Astrocyte of the spinal cord (primary cell): Measurements from ENCODE around the gene ROBO4.
A peak's percentile ranks its signal among the peaks of the same experiment; 100 is the strongest.

ENCODE experiments used
- DNase-seq: peaks from one replicate; pipeline ENCODE4 v3.0.0; 2011; ENCODE audit warnings: low read depth, low spot score
- H3K4me3 ChIP-seq: 2 replicates; pipeline ENCODE4 v1.5.1; 2011; ENCODE audit warnings: low read depth, mild to moderate bottlenecking, low read length, moderate library complexity
- in situ Hi-C: cut with HindIII; loops from 2 replicates; pipeline ENCODE4 v1.10.0; 2017; ENCODE audit warnings: low sequenced_read_pairs
- TF ChIP-seq, protein P1 (sequence below): IDR thresholded peaks from 2 replicates; pipeline ENCODE4 v1.5.1; 2012; ENCODE audit warnings: low read depth, mild to moderate bottlenecking, low read length, inconsistent platforms

ROBO4 gene

DNA sequence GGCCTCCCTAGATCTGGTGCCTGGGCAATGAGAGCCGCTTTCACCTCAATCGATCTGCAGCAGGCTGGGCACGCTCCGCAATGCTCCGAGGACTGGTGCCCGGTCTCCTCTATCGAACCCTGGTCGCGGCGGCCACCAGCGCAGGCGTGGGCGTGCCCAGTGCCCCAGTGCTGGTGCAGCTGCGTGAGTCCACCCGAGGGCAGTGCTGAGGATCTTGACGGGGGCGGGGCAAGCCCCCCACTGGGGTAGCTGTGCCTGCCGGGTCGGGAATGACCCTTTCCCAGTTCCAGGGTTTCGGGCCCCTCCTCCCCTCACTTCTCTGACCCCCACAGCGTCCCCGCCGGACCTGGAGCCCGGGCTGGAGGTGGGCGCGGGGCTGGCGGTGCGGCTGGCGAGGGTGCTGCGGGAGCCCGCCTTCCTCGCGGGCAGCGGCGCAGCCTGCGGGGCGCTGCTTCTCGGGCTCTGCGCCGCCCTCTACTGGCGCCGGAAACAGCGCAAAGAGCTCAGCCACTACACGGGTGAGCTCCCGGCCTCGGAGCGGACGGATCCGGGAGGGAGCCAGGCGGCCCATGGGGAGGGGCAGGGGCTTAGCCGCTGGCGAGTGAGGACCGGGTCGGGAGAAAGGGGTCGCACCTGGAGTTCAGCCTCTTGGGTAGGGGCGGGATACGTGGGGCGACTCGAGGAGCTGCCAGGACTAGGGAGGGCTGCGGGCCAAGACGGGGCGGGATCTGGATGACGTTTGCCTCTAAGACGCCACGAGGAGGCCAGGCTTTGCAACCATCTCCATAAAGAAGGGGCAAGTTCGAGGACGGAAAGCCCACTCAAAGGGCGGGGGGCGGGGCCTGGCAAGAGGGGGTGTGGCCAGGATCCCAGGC is 21.5 kb downstream of the ROBO4 start:
- H3K4me3 ChIP-seq: peak overlapping the region; percentile 54
- TF ChIP-seq, protein P1, sequence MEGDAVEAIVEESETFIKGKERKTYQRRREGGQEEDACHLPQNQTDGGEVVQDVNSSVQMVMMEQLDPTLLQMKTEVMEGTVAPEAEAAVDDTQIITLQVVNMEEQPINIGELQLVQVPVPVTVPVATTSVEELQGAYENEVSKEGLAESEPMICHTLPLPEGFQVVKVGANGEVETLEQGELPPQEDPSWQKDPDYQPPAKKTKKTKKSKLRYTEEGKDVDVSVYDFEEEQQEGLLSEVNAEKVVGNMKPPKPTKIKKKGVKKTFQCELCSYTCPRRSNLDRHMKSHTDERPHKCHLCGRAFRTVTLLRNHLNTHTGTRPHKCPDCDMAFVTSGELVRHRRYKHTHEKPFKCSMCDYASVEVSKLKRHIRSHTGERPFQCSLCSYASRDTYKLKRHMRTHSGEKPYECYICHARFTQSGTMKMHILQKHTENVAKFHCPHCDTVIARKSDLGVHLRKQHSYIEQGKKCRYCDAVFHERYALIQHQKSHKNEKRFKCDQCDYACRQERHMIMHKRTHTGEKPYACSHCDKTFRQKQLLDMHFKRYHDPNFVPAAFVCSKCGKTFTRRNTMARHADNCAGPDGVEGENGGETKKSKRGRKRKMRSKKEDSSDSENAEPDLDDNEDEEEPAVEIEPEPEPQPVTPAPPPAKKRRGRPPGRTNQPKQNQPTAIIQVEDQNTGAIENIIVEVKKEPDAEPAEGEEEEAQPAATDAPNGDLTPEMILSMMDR: peak; percentile 75
- in situ Hi-C loops: no loop called here
- peak; percentile 97 for DNase-seq

DNA sequence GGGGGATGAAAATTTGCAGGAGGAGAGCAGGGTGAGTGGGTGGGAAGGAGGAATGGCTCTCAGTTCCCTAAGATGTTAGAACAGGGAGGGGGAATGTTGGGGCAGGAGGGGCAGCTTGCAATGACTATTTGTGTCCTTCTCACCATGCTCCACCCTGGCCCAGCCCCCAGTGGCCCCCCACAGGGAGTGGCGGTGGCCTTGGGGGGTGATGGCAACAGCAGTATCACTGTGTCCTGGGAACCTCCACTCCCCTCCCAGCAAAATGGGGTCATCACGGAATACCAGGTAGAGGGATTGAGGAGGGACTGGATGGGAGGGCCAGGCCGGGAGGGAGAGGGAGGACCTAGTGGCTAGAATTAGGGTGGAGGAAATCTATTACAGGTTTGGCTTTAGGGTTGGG is 22.3 kb downstream of the ROBO4 start:
- TF ChIP-seq, protein P1: no peak
- in situ Hi-C loops: no loop called here
- peak overlapping the region; percentile 54 for H3K4me3 ChIP-seq

DNA sequence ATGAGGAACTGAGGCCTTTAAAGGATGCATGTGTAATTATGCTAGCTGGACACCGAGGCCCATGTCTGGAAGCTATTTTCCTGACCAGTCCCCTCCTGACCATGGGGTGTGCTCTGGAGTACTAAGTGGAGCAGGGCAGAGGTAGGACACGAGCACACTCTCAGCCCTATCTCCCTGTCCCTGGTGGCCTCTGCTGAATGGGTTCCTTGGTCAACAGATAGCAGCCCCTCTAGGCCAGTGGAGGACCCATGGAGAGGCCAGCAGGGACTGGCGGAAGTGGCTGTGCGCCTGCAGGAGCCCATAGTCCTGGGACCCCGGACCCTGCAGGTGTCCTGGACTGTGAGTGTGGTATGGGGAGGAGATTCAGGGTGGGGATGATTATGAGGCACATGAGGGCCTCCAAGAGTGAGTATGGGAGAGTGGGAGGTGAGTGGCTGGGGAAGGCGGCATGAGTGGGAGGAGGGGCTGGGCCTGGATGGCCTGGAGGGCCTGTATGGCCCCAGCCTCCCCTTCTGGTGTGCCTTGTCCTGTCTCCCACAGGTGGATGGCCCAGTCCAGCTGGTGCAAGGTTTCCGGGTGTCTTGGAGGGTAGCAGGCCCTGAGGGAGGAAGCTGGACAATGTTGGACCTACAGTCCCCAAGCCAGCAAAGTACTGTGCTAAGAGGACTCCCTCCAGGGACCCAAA is 23.0 kb downstream of the ROBO4 start:
- in situ Hi-C loops: no loop called here
- TF ChIP-seq, protein P1: no peak
- H3K4me3 ChIP-seq: no peak overlapping the region
- DNase-seq: no peak

More for the DNA sequence above, 22.3 kb downstream of the ROBO4 start:
- DNase-seq: no peak

DNA sequence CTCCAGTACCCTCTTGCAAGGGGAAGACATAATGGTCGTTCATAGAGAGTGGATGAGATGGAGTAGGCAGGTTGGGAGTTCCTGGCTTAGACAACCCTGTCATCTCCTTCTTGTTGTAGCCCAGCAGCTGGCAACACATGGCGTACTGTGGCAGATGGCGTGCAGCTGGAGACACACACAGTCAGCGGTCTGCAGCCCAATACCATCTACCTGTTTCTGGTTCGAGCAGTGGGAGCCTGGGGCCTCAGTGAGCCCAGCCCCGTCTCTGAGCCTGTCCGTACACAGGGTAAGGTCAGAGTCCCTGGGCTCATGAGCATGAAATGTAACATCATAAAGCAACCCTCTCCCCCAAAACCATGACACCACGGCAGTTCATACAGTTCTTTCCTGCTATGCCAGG is 23.7 kb downstream of the ROBO4 start:
- in situ Hi-C loops: no loop called here
- TF ChIP-seq, protein P1: no peak
- H3K4me3 ChIP-seq: no peak overlapping the region
- DNase-seq: no peak

DNA sequence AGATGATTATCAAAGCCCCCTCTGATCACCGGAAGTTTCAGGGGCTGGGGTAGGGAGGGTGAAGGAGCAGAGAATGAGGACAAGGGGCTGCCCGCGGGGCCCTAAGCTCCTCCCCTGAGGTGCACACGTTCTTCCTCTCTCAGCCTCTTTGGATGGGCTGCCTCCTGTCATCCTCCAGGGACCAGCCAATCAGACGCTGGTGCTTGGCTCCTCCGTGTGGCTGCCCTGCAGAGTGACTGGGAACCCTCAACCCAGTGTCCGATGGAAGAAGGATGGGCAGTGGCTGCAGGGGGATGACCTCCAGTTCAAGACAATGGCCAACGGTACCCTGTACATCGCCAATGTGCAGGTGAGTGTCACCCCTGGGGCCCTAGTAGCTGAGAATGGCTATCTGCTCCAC is 24.9 kb downstream of the ROBO4 start:
- no peak overlapping the region for H3K4me3 ChIP-seq
- TF ChIP-seq, protein P1: no peak
- in situ Hi-C loops: no loop called here
- DNase-seq: no peak

DNA sequence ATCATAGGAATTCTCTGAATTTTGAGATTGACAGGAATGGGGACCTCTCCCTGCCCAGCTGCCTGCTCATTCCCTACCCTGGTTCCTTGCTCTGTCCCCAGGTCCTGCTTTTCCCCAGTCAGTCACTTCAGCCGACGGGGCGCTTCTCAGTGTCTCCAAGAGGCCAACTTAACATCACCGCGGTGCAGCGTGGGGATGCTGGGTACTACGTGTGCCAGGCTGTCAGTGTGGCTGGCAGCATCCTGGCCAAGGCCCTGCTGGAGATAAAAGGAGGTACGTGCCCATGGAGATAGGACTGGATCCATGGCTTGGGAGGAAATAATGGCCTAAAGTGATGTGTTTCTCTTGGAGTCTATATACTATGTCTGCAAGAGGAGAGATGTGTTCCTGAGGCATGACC is 25.4 kb downstream of the ROBO4 start:
- DNase-seq: no peak

More for the DNA sequence above, 25.4 kb downstream of the ROBO4 start:
- in situ Hi-C loops: no loop called here
- H3K4me3 ChIP-seq: no peak overlapping the region
- TF ChIP-seq, protein P1: no peak
